Measurements from ENCODE around the gene PHF1.

Gene PHF1

GRCh38 chr6:33406126-33406525 lies 4.7 kb upstream of the PHF1 start:
- Histone ChIP-seq H3K9me3 (ENCODE audit: control insufficient read depth, insufficient read depth, low read depth, low read length) (no peaks in the 10 kb centered on the region), H3K4me3 (ENCODE audit: low read depth, low read length) (no peak overlapping the region), H3K4me1 (ENCODE audit: control insufficient read depth, insufficient read depth, low read length) (0 out of 2 replicates have a peak, but pooled peaks cover 2% of the 10 kb centered on the region), H3K36me3 (ENCODE audit: control insufficient read depth in 2 of 2, insufficient read depth in 1 of 2, low read length in 2 of 2) (peaks cover 34 to 68% of the 10 kb centered on the region in 2 experiments), H3K27ac (ENCODE audit: extremely low read depth, low read depth, low read length) (no peak overlapping the region)
- ChIA-PET POLR2A (interaction anchor here (0.6 to 0.9 kb wide), 2 partner anchors 88 to 1204 kb away, joined by 4 to 6 read pairs; partner anchors contain the start of gene ZBTB22), CTCF (interaction anchor here (1.6 kb wide), 1 partner anchor 15 kb away, joined by 4 read pairs; no protein-coding TSS in a partner anchor)
- no peak for TF ChIP-seq GLIS2 (tag by site-specific recombination; IDR thresholded peaks at IDR 0.05)
- TF ChIP-seq ZNF24 (tag by site-specific recombination; IDR thresholded peaks at IDR 0.05), result no peak
- TF ChIP-seq ZNF664 (tag by site-specific recombination; IDR thresholded peaks at IDR 0.05), result no peak
- no peak for TF ChIP-seq ZNF560 (tag by site-specific recombination; IDR thresholded peaks at IDR 0.05; ENCODE audit: borderline replicate concordance)
- TF ChIP-seq ZSCAN30 (tag by site-specific recombination; IDR thresholded peaks at IDR 0.05), result no peak
- TF ChIP-seq ZNF473 (tag by site-specific recombination; IDR thresholded peaks at IDR 0.05), result no peak
- no peak for TF ChIP-seq ZNF366 (tag by site-specific recombination; conservative IDR thresholded peaks at IDR 0.05)
- no peak for TF ChIP-seq ZNF549 (tag by site-specific recombination; IDR thresholded peaks at IDR 0.05)
- TF ChIP-seq ZNF510 (tag by site-specific recombination; IDR thresholded peaks at IDR 0.05; ENCODE audit: insufficient replicate concordance), result no peak

GRCh38 chr6:33407132-33407718 lies 3.6 kb upstream of the PHF1 start:
- H3K4me3 ChIP-seq (ENCODE audit: low read depth, low read length), result no peak overlapping the region
- no peak overlapping the region; the same call in 1 of the 2 replicates for H3K27ac ChIP-seq (ENCODE audit: extremely low read depth, low read depth, low read length)
- no peaks in the 10 kb centered on the region for H3K9me3 ChIP-seq (ENCODE audit: control insufficient read depth, insufficient read depth, low read depth, low read length)
- POLR2A ChIA-PET, result interaction anchor here (0.6 to 1.0 kb wide), 3 partner anchors 15 to 89 kb away, joined by 3 to 7 read pairs (median 4); partner anchors contain the start of gene ZBTB22
- H3K36me3 ChIP-seq (ENCODE audit: control insufficient read depth in 2 of 2, insufficient read depth in 1 of 2, low read length in 2 of 2), result peaks cover 24 to 62% of the 10 kb centered on the region in 2 experiments
- peaks cover 4% of the 10 kb centered on the region; the same call in 1 of the 2 replicates for H3K4me1 ChIP-seq (ENCODE audit: control insufficient read depth, insufficient read depth, low read length)
- CTCF ChIA-PET, result interaction anchor here (0.6 to 2.7 kb wide), 15 partner anchors 10 to 314 kb away, joined by 3 to 15 read pairs (median 3); partner anchors contain the start of genes CUTA and ZBTB22
- no peak for TF ChIP-seq ZNF138 (tag by site-specific recombination; IDR thresholded peaks at IDR 0.05; ENCODE audit: borderline replicate concordance)
- no peak for TF ChIP-seq INSM2 (tag by site-specific recombination; IDR thresholded peaks at IDR 0.05)
- no peak for TF ChIP-seq ZXDB (tag by site-specific recombination; IDR thresholded peaks at IDR 0.05)
- TF ChIP-seq KLF16 (tag by site-specific recombination; IDR thresholded peaks at IDR 0.05), result no peak
- TF ChIP-seq ZBTB6 (tag by site-specific recombination; IDR thresholded peaks at IDR 0.05), result no peak
- TF ChIP-seq ZBTB1 (tag by site-specific recombination; IDR thresholded peaks at IDR 0.05), result no peak
- no peak for TF ChIP-seq PRDM6 (tag by site-specific recombination; IDR thresholded peaks at IDR 0.05)
- TF ChIP-seq ZNF521 (tag by site-specific recombination; IDR thresholded peaks at IDR 0.05), result no peak
- 0 out of 2 replicates have a peak, but pooled peaks have one; percentile 25 for TF ChIP-seq ZNF121 (tag by site-specific recombination; IDR thresholded peaks at IDR 0.05)
- TF ChIP-seq ZNF132 (tag by site-specific recombination; IDR thresholded peaks at IDR 0.05; ENCODE audit: borderline replicate concordance), result no peak
- TF ChIP-seq ZNF660 (tag by site-specific recombination; IDR thresholded peaks at IDR 0.05), result no peak
- TF ChIP-seq CTCF (tag by site-specific recombination; IDR thresholded peaks at IDR 0.05), result peak; percentile 21; the same call in 1 of the 2 replicates
- no peak for TF ChIP-seq ZNF747 (tag by site-specific recombination; IDR thresholded peaks at IDR 0.05)
- no peak for TF ChIP-seq ZNF664 (tag by site-specific recombination; IDR thresholded peaks at IDR 0.05)
- TF ChIP-seq ZNF548 (tag by site-specific recombination; IDR thresholded peaks at IDR 0.05), result no peak
- TF ChIP-seq ZFP69B (tag by site-specific recombination; IDR thresholded peaks at IDR 0.05), result no peak
- no peak for TF ChIP-seq ZNF398 (tag by site-specific recombination; IDR thresholded peaks at IDR 0.05)
- TF ChIP-seq ZNF600 (tag by site-specific recombination; IDR thresholded peaks at IDR 0.05), result 0 out of 2 replicates have a peak, but pooled peaks have one; percentile 3
